CD4-positive, alpha-beta T cell treated with Interleukin-17A for 4 hours (primary cell): Measurements from ENCODE around the gene PTBP2.

ENCODE experiments used
- DNase-seq: peaks from one replicate; pipeline ENCODE4 v3.0.0-alpha.2; 2020; ENCODE audit warnings: mixed read lengths

PTBP2 gene, protein sequence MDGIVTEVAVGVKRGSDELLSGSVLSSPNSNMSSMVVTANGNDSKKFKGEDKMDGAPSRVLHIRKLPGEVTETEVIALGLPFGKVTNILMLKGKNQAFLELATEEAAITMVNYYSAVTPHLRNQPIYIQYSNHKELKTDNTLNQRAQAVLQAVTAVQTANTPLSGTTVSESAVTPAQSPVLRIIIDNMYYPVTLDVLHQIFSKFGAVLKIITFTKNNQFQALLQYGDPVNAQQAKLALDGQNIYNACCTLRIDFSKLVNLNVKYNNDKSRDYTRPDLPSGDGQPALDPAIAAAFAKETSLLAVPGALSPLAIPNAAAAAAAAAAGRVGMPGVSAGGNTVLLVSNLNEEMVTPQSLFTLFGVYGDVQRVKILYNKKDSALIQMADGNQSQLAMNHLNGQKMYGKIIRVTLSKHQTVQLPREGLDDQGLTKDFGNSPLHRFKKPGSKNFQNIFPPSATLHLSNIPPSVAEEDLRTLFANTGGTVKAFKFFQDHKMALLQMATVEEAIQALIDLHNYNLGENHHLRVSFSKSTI

DNA sequence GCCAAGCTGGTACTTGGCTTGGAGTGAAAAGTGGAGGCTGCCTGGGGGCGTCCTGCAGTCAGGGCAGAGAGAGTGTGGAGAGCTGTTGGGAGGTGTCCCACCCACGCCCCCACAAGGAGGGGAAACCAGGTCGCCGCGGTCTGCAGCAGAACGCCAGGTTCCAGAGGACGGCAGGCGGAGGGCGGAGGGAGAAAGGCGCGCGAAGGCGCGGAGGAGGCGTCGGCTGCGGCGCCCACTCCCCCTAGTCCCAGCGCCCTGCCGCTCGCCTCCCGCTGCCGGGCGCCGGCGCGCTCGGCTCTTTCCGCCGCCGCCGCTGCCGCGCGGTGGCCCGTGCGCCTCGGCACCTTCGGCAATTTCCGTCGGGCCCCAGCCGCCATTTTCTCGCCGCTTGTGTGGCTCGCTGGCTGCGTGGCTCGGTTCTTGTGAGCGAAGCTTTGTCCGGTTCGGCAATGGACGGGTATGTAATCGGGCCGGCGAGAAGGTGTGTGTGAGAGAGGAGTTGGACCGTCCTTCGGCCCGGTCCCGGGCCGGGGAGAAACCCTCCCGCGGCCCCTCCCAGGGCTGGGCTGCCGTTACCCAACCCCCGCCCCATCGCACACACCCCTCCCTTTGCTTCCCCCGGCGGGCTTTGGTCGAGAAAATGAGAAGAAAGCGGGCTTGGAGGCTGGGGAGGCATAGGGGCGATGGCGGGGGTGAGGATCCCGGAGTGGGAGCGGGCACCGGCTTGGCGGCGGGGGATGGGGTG is at the start of gene PTBP2:
Gene PTBP2, plus strand, starts transcription at position 369 of the 745 bp plus-strand sequence. Its CDS starts 81 bp downstream, at position 450.
- DNase-seq = peak; percentile 83

DNA sequence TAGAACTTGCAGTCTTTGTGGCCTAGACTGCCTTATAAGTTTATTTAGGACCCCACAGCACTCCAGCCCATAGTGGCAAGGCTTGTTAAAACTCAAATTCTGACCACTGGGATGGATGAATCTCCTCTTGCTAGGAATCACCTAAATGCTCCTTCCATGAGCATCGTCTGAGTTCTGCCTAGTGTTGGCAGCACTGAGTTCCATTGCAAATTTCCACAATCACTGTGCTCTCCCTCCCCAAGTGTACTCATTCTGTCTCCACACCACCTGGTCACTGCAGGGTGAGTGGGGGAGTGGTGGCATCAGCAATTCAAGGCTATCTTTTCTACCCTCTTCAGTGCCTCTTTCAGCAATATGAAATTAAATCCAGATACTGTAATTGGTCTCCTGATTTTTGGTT is 46.7 kb upstream of the PTBP2 start:
- no peak for DNase-seq

DNA sequence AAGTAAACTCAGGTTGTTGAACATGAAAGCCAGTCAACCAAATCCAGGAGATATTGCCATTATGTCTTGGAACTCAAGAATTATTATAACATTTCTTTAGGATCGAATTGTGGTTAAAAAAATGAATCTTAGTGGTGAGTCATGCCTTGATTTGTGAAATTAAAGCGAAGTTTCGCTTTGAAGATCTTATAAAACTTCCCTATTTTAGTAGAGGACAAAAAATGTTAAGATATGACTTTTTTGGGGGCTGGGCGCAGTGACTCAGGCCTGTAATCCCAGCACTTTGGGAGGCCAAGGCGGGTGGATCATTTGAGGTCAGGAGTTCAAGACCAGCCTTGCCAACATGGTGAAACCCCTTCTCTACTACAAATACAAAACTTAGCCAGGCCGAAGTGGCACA is 39.5 kb upstream of the PTBP2 start:
- no peak for DNase-seq

DNA sequence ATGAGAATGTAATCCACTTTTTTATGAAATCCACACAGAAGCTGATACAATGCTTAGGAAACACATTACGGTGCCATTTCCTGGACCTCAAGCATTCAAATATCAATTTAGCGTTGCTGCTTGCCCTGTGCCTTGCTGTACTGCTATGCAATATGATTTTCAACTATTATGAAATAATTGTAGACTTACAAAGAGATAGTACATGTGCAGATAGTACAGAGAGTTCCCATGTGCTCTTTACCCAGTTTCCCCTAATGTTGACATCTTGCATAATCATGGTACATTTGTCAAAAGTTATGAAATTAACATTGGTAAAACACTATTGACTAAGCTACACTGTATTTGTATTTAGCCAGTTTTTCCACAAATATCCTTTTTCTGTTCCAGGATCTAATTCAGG is 37.7 kb upstream of the PTBP2 start:
- no peak for DNase-seq

DNA sequence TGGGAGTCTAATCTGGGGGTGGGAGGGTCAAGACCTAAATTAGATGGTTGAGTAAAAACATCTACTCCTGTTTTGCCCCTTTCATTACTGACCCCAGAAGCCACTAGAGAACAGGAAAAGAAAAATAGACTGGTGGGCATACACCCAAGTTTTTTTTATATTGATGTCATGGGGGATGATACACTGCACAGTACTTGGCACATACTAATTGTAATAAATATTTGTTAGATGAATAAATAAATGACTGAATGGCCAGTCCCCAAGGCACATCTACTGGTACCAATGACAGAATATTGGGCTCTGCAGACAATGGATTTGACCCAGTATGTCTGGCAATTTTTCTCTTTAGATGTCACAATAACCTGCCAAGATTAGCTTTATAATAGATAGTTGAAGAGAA is 36.8 kb upstream of the PTBP2 start:
- DNase-seq = no peak

DNA sequence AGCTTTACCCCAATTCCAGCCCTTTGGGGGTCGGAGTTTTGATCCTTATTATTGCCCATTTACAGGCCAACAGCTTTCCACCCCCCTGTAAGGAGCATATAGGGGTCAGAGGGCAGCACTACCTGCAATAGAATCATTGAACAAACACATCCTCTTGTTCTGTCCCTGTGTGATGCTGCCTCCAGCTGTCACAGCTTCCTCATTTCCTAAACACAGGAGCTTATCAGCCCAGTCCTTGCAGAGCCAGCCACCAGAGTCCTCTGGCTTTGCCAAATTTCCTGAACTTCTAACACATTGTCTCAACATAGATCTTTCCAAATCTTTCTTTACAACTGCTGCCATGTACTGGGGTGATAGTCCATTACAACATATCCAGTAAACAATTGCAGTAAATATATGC is 32.8 kb upstream of the PTBP2 start:
- no peak for DNase-seq

DNA sequence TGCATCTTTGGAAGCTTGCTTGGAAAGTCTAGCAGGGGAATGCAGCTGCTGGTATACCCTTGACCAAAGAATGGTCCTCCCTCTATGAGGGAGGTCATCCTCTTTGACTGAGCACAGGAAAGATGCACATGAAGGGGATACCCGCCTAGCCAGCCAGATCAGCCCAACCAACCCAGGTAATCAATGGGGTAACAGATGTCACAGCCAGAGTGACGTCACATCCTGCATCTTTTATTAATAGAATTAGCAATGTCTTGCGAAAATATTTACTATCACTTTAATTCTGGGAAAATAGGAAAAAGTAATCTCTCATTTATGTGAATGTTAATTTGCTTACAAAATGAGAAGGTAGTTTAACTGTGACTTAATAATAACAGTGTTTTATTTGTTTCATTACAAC is 25.6 kb upstream of the PTBP2 start:
- no peak for DNase-seq

DNA sequence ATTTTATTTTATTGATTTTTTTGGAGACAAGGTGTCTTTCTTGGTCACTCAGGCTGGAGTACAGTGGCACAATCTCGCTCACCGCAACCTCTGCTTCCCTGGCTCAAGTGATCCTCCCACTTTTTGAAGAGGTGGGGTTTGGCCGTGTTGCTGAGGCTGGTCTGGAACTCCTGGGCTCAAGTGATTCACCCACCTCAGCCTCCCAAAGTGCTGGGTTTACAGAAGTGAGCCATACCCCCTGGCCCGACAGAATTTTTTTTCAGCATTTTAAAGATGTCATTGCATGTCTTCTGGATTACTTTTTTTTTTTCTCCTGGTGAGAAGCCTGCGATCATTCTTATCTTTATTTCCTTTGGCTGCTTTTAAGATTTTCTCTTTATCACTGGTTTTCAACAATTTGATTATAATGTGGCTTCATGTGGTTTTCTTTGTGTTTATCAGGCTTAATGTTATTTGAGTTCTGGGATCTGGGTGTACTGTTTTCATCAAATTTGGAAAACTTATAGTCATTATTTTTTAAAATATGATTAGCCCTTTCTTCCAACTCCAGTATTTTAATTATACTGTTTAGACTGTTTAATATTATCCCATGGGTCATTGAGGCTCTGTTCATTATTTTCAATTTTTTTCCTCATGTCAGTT is 23.1 kb upstream of the PTBP2 start:
- no peak for DNase-seq

DNA sequence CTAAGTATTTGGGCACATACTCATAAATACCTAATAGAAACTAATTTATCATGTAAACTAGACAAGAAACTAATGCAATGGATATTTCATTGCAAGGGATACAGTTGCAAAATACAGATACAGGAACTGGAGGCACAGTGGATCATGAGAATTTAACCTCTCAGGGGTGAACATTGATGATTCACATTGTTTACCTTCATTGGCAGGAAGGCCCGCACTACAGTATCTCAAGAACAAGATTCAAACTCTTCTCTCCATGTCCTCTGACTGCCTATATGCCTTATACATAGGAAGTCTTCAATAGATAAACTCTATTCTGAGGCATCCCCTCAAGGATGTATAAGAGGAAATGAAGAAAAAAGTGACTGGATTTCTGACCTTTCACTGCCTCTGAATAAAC is 18.4 kb upstream of the PTBP2 start:
- no peak for DNase-seq

DNA sequence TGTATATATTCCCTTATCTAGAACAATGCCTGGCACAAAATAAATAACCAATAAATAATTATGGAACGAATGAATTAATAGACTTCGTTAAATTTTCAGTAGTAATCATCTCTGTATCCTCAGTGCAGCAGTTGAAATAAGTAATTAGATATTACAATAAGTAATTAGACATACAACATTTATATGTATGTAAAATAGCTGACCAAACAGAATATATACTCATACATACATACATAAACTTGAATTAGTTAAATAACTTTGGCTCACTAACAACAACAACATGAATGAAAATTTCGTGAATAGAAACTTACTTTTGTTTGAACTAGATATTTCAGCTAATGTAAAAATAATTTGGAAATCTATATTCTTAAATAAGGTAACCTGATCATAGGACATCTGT is 14.6 kb upstream of the PTBP2 start:
- no peak for DNase-seq

DNA sequence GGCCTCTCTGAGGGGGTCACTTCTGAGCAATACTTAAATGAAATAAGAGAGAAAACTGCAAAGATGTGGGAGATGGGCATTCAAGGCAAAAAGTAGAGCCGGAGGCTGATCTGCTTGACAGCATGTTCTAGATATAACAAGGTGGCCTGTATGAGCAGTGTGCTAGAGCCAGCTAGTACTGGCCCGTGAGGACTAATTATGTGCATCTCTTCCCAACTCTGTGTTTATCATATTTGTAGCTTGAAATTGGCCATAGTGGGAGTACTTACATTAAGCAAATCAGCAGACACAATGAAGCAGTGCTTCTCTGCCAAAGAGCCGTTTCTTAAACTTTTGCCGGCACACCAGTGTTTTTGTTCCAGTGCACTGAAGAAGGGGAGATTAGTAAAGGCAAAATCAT is 13.1 kb upstream of the PTBP2 start:
- DNase-seq = no peak

DNA sequence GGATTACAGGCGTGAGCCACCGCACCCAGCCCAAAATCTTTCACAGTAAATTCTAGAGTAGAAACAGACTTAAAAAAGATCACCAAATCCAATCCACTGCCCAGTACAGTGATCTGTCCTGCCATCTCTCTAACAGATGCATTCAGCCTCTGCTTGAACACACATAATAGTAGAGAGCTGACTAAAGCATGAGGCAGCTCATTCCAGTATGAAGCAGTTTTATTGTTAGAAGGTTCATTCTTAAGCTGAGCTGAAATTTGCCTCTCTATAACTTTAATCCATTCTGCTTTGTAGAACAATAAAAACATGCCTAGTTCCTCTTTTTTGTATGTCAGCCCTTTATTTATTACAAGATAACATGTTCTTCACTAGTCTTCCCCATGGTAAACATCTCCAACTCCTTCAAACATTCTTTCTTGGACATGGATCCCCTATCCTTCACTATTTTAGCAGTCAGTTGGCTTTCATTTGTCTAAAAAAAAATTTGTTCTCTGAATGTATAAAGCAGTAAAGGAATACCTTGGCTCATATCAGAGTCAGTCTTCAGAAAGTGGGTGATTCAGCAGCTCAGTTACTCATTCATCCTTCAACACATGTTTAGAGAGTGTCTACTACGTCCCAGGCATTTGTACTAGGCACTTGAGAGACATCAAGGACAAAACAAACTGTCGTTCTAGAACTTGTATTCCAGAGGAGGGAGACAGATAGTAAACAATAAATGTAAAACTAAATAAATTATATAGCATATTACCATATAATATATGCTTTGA is 10.7 kb upstream of the PTBP2 start:
- DNase-seq = no peak

DNA sequence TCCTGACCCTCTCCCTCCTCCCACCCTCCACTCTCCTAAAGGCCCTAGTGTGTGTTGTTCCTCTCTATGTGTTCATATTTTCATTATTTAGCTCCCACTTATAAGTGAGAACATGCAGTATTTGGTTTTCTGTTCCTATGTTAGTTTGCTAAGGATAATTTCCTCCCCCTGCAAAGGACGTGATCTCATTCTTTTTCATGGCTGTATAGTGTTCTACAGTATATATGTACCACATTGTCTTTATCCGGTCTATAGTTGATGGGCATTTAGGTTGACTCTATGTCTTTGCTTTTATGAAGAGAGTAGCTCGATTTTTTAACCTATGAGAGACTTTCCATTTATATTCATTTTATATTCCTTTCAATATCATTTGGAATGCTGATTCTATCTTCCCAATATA is 7.9 kb upstream of the PTBP2 start:
- no peak for DNase-seq

DNA sequence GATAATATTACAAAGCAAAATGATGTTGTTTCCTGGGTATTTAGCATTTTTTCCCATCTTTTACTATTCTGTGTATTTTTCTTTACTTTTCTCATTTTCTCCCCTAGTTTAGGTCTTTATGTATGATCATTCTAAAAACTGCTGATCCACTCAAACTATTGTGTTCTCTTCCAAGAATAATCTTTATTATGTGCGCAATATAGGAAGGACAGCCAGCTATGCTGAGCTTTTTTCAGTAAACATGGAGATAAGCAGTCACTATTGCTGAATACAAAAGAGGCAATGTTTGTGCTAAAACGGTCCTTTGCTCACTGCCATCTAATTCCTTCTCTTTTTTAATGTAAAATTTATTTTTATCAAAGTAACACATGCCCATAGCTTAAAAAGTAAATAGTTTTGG is 6.7 kb upstream of the PTBP2 start:
- DNase-seq = no peak

DNA sequence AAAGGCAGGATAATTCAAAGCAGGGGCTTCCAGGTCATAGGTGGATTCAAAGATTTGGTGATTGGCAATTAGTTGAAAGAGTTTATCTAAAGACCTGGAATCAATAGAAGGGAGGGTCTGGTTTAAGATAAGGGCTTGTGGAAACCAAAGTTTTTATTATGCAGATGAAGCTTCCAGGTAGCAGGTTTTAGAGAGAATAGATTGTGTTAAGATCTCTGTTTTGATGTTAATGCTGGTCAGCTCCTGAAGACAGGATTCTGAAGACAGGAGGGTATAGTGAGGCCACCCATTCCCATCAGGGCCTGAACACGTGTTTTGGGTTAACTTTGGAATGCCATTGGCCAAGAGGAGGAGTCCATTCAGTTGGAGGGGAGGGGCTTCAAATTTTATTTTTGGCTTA is 6.1 kb upstream of the PTBP2 start:
- no peak for DNase-seq

DNA sequence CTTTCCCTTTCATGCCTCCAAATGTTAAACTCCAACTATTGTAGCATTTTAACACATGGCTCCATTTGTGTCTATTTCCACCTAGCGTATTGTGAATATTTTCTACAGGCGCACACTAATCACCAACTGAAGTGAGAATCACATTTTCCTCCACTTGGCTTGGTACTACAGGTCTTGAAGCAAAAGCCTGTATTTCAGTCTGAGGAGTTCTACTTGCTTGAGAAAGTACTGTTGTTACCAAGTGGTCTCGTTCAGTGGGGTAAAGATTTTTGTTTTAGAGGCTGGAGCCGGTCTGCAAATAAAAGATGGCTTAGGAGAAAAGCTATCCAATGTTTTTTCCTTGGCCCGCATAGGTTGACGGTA is 550 bp upstream of the PTBP2 start:
- DNase-seq = no peak

DNA sequence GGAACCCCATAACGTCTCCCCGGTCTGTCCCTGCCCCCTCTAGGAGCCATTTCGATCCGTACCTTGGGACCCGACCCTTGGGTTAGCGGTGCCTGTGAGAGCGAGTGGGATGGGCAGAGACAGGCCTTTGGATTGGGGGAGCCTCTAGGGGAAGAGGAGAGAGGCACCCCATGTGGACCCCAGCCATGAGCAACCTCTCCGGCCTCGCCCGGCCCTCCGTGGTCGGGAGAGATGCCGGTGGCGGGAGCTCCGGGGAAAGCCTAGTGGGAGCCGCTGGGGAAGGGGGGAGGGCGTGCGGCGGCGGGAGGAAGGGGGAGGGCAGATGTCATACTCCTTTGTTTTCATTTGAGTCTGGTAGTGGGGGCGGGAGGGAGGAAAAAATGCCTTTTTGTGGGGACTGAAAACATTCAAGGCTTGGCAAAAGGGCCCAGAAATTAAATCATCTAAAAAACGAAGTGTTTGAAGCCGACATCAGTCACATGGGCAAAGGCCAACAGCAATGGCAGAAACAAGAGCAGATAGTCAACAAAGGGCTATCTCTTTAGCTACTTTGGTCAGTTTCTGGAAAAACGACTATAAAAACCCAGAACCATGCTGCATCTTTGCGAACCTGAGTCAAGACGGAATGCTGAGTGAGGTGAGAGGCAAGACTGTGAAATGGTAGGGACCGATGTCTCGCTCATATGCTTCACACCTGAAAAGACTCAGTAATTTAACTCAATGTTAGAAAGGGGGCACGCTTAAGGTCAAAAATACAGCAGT is 758 bp downstream of the PTBP2 start:
- DNase-seq = peak; percentile 62

DNA sequence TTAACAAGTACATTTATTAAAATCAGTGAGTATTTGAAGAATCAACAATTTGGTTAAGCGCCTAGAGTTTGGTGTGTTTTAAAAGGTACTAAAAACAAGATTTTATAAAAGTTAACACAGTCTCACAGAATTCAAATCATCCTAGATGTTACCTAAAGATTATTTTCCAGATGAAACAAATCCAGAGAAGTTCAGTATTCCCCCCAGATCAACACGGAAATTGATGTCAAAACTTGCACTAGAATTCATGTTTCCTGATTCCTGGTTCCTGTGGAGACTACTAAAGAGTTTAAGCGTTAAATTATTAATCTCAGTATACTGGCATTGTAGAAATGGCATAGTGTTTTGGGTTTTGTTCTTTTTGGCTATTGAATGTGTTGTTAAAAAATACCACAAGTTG is 1.4 kb downstream of the PTBP2 start:
- DNase-seq = no peak

DNA sequence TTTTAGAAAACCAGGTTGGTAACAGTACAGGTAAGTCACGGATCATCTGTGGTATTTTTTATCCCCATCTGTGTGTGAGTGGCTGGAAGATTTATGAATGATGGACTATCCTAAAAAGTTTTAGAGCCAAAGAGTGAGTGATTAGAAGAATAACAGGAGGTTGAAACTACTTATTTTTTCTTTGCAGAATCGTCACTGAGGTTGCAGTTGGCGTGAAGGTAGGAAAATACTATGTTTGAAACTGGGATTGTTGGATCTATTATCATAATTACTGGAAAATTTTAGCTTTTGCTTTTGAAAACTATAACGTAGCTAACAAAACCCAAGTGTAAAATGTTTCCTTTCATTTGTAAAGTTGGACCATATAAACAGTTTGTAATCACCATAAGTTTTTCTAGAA is 1.8 kb downstream of the PTBP2 start:
- DNase-seq = no peak

DNA sequence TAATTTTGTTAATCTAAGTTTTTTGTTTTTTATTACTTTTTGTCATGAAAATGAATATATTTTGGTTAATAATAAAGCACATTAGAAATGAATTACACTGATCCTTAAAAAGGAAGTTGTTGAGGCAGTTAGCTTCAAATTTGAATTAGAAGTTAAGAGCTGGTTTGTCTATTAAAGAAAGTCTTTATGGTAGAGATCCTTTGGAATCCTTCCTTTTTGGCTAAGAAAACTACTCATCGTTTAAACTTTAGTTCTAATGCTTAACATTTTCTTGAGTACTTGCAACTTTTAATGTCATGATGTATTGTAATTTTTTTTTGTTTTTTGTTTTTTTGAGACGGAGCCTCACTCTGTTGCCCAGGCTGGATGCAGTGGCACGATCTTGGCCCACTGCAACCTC is 2.4 kb downstream of the PTBP2 start:
- no peak for DNase-seq

DNA sequence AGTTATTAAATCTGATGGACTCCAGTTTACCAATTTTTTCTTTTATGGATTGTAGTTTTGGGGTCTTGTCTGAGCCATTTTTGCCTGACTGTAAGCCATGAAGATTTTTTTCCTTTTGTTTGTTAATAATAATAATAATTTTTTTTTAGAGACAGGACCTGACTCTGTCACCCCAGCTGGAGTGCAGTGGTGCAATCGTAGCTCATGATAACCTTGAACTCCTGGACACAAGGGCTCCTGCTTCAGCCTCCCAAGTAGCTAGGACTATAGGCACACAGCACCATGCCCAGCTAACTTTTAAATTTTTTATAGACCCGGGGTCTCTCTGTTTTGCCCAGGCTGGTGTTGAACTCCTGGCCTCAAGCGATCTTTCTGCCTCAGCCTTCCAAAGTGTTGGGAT is 6.3 kb downstream of the PTBP2 start:
- no peak for DNase-seq

DNA sequence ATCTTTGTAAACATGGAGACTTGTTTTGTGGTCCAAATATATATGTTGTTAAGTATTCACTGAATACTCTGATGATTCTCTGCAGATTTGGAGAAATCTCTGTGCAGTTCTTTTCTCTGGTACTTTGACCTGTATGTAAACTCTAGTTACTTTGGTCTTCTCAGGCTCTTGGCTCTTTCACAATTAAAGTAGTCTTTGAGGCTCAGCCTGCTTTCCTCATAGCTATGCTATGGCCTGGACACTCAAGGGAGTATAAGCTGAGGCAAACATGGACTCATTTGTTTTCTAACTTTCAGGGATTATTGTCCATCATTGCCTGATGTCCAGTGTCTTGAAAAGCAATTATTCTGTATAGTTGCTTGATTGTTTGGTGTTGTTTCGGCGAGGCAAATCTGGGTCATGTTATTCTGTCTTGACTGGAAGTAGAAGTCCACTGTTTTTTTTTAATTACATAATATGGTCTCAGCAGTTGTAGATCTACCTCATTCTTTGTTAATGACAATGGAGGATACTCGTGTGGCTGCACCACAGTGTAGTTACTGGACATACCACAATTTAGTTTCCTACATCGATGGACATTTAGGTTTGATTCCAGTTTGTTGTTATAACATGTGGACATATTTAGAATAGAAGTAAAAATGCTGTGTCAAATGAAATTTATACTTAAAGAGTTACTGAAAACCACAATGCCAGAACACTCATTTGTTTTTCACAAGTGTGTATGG is 9.2 kb downstream of the PTBP2 start:
- no peak for DNase-seq
